Measurements from ENCODE around the gene GLIS2.

- TF ChIP-seq CTCF (IDR thresholded peaks at IDR 0.05) (no peak), POLR2A (IDR thresholded peaks at IDR 0.05) (no peak)
Observed at GRCh38 chr16:4328782-4329775, 13.2 kb downstream of the GLIS2 start.

Measured in testis (tissue), 2 donors.